ENCODE measurements around the gene CETP. TPM values are rescaled to one million over a fixed set of nuclear protein-coding genes. Genes with fewer than 3 reads are reported as not detected.
A peak's percentile ranks its signal among the peaks of the same experiment; 100 is the strongest.

Gene CETP
- total and polyA plus RNA-seq, 9 of the 15 experiments (the other 6 are each of a cell fraction or from before 2014, with no cell fraction given), result 0.07 to 0.11 TPM; not detected in 7

GRCh38 chr16:56941856-56942331, 19.9 kb upstream of the CETP start (continued):
- peak; percentile 76; the same call in 1 of the 2 replicates for TF ChIP-seq THRB (CRISPR knock-in tag; conservative IDR thresholded peaks at IDR 0.05)
- TF ChIP-seq FOXO4 (CRISPR knock-in tag; IDR thresholded peaks at IDR 0.05), result 0 out of 2 replicates have a peak, but pooled peaks have one; percentile 38
- peak; percentile 81; the same call in 1 of the 2 replicates for TF ChIP-seq ILF3 (IDR thresholded peaks at IDR 0.05; ENCODE audit: borderline replicate concordance)
- TF ChIP-seq CAMTA2 (CRISPR knock-in tag; conservative IDR thresholded peaks at IDR 0.05), result no peak
- TF ChIP-seq POLR2B (IDR thresholded peaks at IDR 0.05; ENCODE audit: low read depth, partially characterized antibody), result peak; percentile 64
- no peak for TF ChIP-seq PTRF (tag; IDR thresholded peaks at IDR 0.05)
- no peak for TF ChIP-seq BCLAF1 (IDR thresholded peaks at IDR 0.05; ENCODE audit: borderline replicate concordance in 1 of 2, control insufficient read depth in 1 of 2, low read depth in 2 of 2, low read length in 1 of 2)
- TF ChIP-seq PPARD (CRISPR knock-in tag; IDR thresholded peaks at IDR 0.05), result no peak
- peak; percentile 68 for TF ChIP-seq RBM22 (IDR thresholded peaks at IDR 0.05; ENCODE audit: low read depth, low read length, poor library complexity, severe bottlenecking)
- TF ChIP-seq CBX2 (IDR thresholded peaks at IDR 0.05; ENCODE audit: insufficient read depth, low read length, poor library complexity, severe bottlenecking), result no peak
- TF ChIP-seq PML (IDR thresholded peaks at IDR 0.05; ENCODE audit: low read length), result peak; percentile 65; the same call in 1 of the 2 replicates

Data from K562 (cell line).